ENCODE measurements around the gene SMPD3. TPM values are rescaled to one million over a fixed set of nuclear protein-coding genes. Genes with fewer than 3 reads are reported as not detected.

SMPD3 gene
- total and polyA plus RNA-seq, 8 donors = 0.79 to 3.7 (median 2.8) TPM

DNA sequence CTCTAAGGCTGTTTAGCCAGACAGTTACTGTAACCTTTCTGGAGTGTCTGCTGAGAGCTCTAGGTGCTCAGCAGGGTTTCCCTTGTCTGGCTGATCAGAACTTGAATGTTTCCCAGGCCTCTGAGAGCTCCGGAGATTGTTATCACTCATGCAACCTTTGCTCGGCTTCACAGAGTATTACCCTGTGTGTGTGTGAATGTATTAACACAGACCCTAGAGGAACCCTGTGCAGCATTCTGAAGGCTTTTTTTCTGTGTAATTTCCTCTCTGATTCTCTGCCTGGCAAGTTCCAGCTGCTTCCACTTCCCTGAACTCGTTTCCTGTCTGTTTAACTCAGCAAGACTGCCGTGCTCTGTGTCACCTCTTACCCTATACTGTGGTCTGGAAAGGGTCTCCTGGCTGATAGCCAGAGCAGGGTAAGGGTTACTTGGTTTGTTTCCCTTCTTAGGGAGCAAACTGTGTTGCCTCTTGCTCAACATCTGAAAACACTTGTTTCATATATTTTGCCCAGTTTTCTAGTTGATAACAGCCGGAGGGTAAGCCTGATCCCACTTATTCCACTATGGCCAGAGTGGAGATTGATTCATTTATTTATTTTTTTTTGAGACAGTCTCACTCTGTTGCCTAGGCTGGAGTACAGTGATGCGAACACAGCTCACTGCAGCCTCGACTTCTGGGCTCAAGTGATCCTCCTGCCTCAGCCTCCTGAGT, 115.7 kb downstream of the SMPD3 start:
- peak; percentile 57 for ATAC-seq
- no peaks in the 10 kb centered on the region for H3K27me3 ChIP-seq
- no peaks in the 10 kb centered on the region for H3K9me3 ChIP-seq
- H3K27ac ChIP-seq = peak overlapping the region; percentile 71 to 74
- no peak overlapping the region for H3K4me3 ChIP-seq
- DNase-seq = peak in 2 of 4 donors; percentile 53 to 67
- TF ChIP-seq, protein P1, sequence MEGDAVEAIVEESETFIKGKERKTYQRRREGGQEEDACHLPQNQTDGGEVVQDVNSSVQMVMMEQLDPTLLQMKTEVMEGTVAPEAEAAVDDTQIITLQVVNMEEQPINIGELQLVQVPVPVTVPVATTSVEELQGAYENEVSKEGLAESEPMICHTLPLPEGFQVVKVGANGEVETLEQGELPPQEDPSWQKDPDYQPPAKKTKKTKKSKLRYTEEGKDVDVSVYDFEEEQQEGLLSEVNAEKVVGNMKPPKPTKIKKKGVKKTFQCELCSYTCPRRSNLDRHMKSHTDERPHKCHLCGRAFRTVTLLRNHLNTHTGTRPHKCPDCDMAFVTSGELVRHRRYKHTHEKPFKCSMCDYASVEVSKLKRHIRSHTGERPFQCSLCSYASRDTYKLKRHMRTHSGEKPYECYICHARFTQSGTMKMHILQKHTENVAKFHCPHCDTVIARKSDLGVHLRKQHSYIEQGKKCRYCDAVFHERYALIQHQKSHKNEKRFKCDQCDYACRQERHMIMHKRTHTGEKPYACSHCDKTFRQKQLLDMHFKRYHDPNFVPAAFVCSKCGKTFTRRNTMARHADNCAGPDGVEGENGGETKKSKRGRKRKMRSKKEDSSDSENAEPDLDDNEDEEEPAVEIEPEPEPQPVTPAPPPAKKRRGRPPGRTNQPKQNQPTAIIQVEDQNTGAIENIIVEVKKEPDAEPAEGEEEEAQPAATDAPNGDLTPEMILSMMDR (IDR thresholded peaks at IDR 0.05) = no peak
- intact Hi-C loops (cut with DNase I) = no loop called here
- H3K36me3 ChIP-seq = peaks cover 0 to 17% of the 10 kb centered on the region in 2 donors
- peaks cover 16 to 32% of the 10 kb centered on the region in 2 donors for H3K4me1 ChIP-seq

DNA sequence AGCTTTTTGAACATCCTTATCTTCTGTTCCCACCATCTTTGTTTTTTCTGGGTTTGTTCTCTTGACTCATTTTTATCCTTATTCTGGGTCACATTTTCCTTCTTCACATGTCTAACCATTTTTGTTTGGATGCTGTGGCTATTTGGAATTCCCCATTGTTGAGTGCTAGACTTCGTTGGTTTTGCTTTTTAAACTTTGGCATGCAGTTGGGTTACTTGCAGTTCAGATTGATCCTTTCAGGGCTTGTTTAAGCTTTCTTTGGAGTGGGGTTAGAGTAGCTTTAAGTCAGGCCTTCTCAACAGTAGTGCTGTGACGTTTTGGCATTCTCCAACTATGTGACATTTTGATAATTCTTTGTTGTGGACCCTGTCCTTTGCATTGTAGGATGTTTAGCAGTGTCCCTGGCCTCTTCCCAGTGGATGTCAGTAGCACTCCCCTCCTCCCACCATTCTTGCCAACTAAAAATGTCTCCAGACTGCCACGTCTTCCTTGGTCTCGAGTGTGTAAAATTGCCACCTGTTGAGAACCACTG, 116.4 kb downstream of the SMPD3 start:
- ATAC-seq (peak; percentile 26), DNase-seq (peak in 1 of 4 donors; percentile 32)
- H3K4me3 ChIP-seq = no peak overlapping the region
- peaks cover 0 to 13% of the 10 kb centered on the region in 2 donors for H3K36me3 ChIP-seq
- intact Hi-C loops (cut with DNase I) = no loop called here
- H3K27me3 ChIP-seq = no peaks in the 10 kb centered on the region
- H3K27ac ChIP-seq = peak overlapping the region; percentile 71 to 74
- TF ChIP-seq, protein P1 (IDR thresholded peaks at IDR 0.05) = no peak
- peaks cover 16 to 32% of the 10 kb centered on the region in 2 donors for H3K4me1 ChIP-seq
- no peaks in the 10 kb centered on the region for H3K9me3 ChIP-seq

DNA sequence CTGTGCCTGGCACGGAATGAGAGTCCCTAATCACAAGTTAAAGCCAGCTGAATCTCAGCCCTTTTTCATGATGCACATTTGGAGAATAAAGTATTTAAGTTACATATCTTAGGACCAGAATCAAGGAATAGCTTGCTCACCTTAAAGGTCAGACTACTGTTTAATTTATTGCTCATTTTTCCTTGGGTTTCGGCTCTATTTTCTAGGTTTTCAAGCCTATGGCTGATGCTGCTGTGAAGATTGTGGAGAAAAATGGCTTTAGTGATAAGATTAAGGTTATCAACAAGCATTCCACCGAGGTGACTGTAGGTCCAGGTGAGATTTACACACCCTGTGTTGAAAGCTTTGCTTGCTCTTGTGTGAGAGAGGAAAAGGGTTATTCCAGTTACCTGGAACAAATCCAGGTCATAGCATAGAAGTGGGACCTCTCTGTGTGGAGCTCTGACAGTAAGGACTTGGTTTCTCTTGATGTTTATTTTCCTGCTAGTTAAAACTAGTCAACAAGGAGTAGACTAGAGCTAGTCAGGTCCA, 119.4 kb downstream of the SMPD3 start:
- peak; percentile 29 for ATAC-seq

DNA sequence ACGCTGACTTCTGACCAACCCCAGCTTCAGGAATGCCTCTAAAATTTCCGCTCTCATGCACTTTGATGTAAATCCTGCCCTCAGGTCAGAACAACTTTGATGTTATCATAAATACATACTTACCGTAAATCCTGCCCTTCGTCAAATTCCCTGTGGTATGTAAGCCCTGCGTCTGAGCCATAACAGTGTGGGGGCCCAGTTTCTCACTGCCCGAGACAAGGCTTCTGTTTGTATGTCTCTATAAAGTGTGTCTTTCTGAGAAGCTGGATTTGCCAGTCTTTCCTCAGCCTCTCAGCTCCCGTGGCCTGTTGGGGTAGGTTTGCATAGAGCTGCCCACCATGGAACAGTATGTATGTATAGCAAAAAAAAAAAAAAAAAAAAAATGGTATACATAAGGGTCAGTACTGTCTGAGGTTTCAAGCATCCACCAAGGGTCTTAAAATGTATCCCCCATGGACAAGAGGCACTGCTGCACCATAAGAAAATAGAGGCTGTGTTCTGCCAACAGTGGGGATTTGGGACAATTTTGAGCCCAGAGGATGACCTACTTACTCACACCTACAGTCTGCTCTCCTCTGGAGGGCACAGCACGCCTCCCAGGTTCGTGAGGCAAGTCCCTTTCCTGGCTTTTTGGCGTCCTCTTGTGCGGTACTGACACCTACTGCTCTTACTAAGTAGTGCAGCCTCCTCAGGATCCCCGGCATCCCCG, 120.0 kb downstream of the SMPD3 start:
- H3K4me1 ChIP-seq = peaks cover 16 to 22% of the 10 kb centered on the region in 2 donors
- DNase-seq (peak in 3 of 4 donors; percentile 79 to 87 (median 82)), ATAC-seq (peak; percentile 91)
- H3K4me3 ChIP-seq = no peak overlapping the region
- TF ChIP-seq, protein P1 (IDR thresholded peaks at IDR 0.05) = peak; percentile 85 to 96
- intact Hi-C loops (cut with DNase I) = loop anchor here in 1 of 2 donors (10.0 kb wide), 1 partner anchor 74 kb away; no protein-coding TSS in a partner anchor
- peaks cover 0 to 32% of the 10 kb centered on the region in 2 donors for H3K36me3 ChIP-seq
- H3K27ac ChIP-seq = no peak overlapping the region
- H3K27me3 ChIP-seq = no peaks in the 10 kb centered on the region
- H3K9me3 ChIP-seq = no peaks in the 10 kb centered on the region

More for the DNA sequence above, 119.4 kb downstream of the SMPD3 start:
- Histone ChIP-seq H3K36me3 (peaks cover 0 to 30% of the 10 kb centered on the region in 2 donors), H3K27ac (peak overlapping the region in 1 of 2 donors; percentile 20), H3K9me3 (no peaks in the 10 kb centered on the region), H3K27me3 (no peaks in the 10 kb centered on the region), H3K4me1 (peaks cover 16 to 29% of the 10 kb centered on the region in 2 donors), H3K4me3 (no peak overlapping the region)
- intact Hi-C loops (cut with DNase I) = loop anchor here in 1 of 2 donors (10.0 kb wide), 1 partner anchor 74 kb away; no protein-coding TSS in a partner anchor
- TF ChIP-seq, protein P1 (IDR thresholded peaks at IDR 0.05) = peak in 1 of 2 donors; percentile 44
- DNase-seq = no peak
